H9 (cell line): ENCODE measurements around the gene LAMP2. TPM values are rescaled to one million over a fixed set of nuclear protein-coding genes. Genes with fewer than 3 reads are reported as not detected.

ENCODE experiments used
- DNase-seq: peaks from one replicate; pipeline ENCODE4 v3.0.0-alpha.2; 2017
- H2AFZ ChIP-seq: one replicate; pipeline ENCODE4 v1.6.1; 2013; ENCODE audit warnings: mild to moderate bottlenecking, low read length, control low read depth, moderate library complexity
- H2AK5ac ChIP-seq: 2 replicates; pipeline ENCODE4 v1.6.1; 2013; ENCODE audit warnings: low read length, control low read depth, mixed read lengths; ENCODE audit not compliant: insufficient read length
- H2BK120ac ChIP-seq: one replicate; pipeline ENCODE4 v1.6.1; 2013; ENCODE audit warnings: low read depth, mild to moderate bottlenecking, low read length, control low read depth, inconsistent platforms; ENCODE audit not compliant: poor library complexity, severe bottlenecking
- H2BK12ac ChIP-seq: 2 replicates; pipeline ENCODE4 v1.6.1; 2013; ENCODE audit warnings: low read length, control low read depth, mixed read lengths, low read depth; ENCODE audit not compliant: insufficient read length
- H2BK15ac ChIP-seq: 2 replicates; pipeline ENCODE4 v1.6.1; 2013; ENCODE audit warnings: low read depth, low read length, control low read depth
- H2BK20ac ChIP-seq: one replicate; pipeline ENCODE4 v1.6.1; 2013; ENCODE audit warnings: low read depth, mild to moderate bottlenecking, low read length, control low read depth, inconsistent platforms; ENCODE audit not compliant: poor library complexity, severe bottlenecking
- H2BK5ac ChIP-seq: 2 replicates; pipeline ENCODE4 v1.6.1; 2013; ENCODE audit warnings: low read length, control low read depth, mixed read lengths; ENCODE audit not compliant: insufficient read length
- H3K14ac ChIP-seq: 2 replicates; pipeline ENCODE4 v1.6.1; 2013; ENCODE audit warnings: low read length, control low read depth; ENCODE audit not compliant: insufficient read depth
- H3K18ac ChIP-seq: 2 replicates; pipeline ENCODE4 v1.6.1; 2013; ENCODE audit warnings: low read depth, mild to moderate bottlenecking, mixed read lengths, low read length, control low read depth; ENCODE audit not compliant: insufficient read length
- H3K23ac ChIP-seq: 2 replicates; pipeline ENCODE4 v1.6.1; 2013; ENCODE audit warnings: low read length, control low read depth, mixed read lengths, low read depth; ENCODE audit not compliant: insufficient read length
- H3K23me2 ChIP-seq: 2 replicates; pipeline ENCODE4 v1.6.1; 2013; ENCODE audit warnings: low read depth, mild to moderate bottlenecking, mixed read lengths, low read length, control low read depth; ENCODE audit not compliant: insufficient read length, poor library complexity, severe bottlenecking
- H3K27ac ChIP-seq: 2 replicates; pipeline ENCODE4 v1.5.1; 2013; ENCODE audit warnings: low read length, control low read depth, mixed read lengths, low read depth; ENCODE audit not compliant: insufficient read length
- H3K27me3 ChIP-seq: 2 replicates; pipeline ENCODE4 v1.6.1; 2013; ENCODE audit warnings: low read length, control low read depth, inconsistent platforms; ENCODE audit not compliant: insufficient read depth
- H3K4ac ChIP-seq: 2 replicates; pipeline ENCODE4 v1.6.1; 2013; ENCODE audit warnings: low read depth, mild to moderate bottlenecking, control low read depth, inconsistent platforms, low read length, moderate library complexity
- H3K4me1 ChIP-seq: 2 replicates; pipeline ENCODE4 v1.6.1; 2013; ENCODE audit warnings: low read length, control low read depth, inconsistent platforms; ENCODE audit not compliant: insufficient read depth
- H3K4me2 ChIP-seq: 2 replicates; pipeline ENCODE4 v1.6.1; 2013; ENCODE audit warnings: low read length, control low read depth, mixed read lengths; ENCODE audit not compliant: insufficient read length, insufficient read depth
- H3K56ac ChIP-seq: 2 replicates; pipeline ENCODE4 v1.6.1; 2013; ENCODE audit warnings: low read depth, mild to moderate bottlenecking, mixed read lengths, low read length, control low read depth; ENCODE audit not compliant: insufficient read length
- H3K79me1 ChIP-seq: 2 replicates; pipeline ENCODE4 v1.6.1; 2013; ENCODE audit warnings: low read depth, mild to moderate bottlenecking, moderate library complexity, low read length, control low read depth, inconsistent platforms; ENCODE audit not compliant: insufficient read depth, poor library complexity, severe bottlenecking
- H3K79me2 ChIP-seq: 2 replicates; pipeline ENCODE4 v1.6.1; 2013; ENCODE audit warnings: low read length, control low read depth, inconsistent platforms; ENCODE audit not compliant: insufficient read depth
- H3K9ac ChIP-seq: 2 replicates; pipeline ENCODE4 v1.6.1; 2013; ENCODE audit warnings: low read length, control low read depth, mixed read lengths; ENCODE audit not compliant: insufficient read length; ENCODE audit errors: extremely low read depth
- H3K9me3 ChIP-seq: one replicate; pipeline ENCODE4 v1.6.1; 2013; ENCODE audit warnings: low read depth, low read length, inconsistent platforms; ENCODE audit not compliant: control insufficient read depth
- H3T11ph ChIP-seq: one replicate; pipeline ENCODE4 v1.6.1; 2013; ENCODE audit warnings: mild to moderate bottlenecking, low read length, control low read depth, inconsistent platforms
- H4K20me1 ChIP-seq: one replicate; pipeline ENCODE4 v1.6.1; 2013; ENCODE audit not compliant: control insufficient read depth, insufficient read length, insufficient read depth
- H4K5ac ChIP-seq: 2 replicates; pipeline ENCODE4 v1.6.1; 2013; ENCODE audit warnings: low read depth, mild to moderate bottlenecking, mixed read lengths, low read length, control low read depth; ENCODE audit not compliant: insufficient read length
- H4K8ac ChIP-seq: replicated peaks from 2 replicates; pipeline ENCODE4 v1.6.1; 2013; ENCODE audit warnings: low read length, control low read depth, mixed read lengths, low read depth; ENCODE audit not compliant: insufficient read length
- H4K91ac ChIP-seq: 2 replicates; pipeline ENCODE4 v1.6.1; 2013; ENCODE audit warnings: low read depth, mild to moderate bottlenecking, moderate library complexity, mixed read lengths, low read length, control low read depth; ENCODE audit not compliant: insufficient read length
- H3K27ac Mint-ChIP-seq, 3 experiments: 2 replicates in 2 of 3; 3 replicates in 1 of 3; pipeline ENCODE4 v1.8.0; 2020 to 2021; ENCODE audit warnings: mixed read lengths in 3 of 3, mild to moderate bottlenecking in 1 of 3, moderate library complexity in 1 of 3
- H3K27me3 Mint-ChIP-seq: 2 replicates; pipeline ENCODE4 v1.8.0; 2021; ENCODE audit warnings: low read depth, mild to moderate bottlenecking, moderate library complexity, mixed read lengths
- H3K36me3 Mint-ChIP-seq, 3 experiments: 2 replicates in 2 of 3; 3 replicates in 1 of 3; pipeline ENCODE4 v1.8.0; 2020 to 2021; ENCODE audit warnings: low read depth in 3 of 3, mixed read lengths in 3 of 3; ENCODE audit not compliant: insufficient read depth in 1 of 3
- H3K4me1 Mint-ChIP-seq, 2 experiments: 2 replicates each; pipeline ENCODE4 v1.8.0; 2020; ENCODE audit warnings: mixed read lengths in 2 of 2
- H3K4me3 Mint-ChIP-seq, 2 experiments: 2 replicates in 1 of 2; 3 replicates in 1 of 2; pipeline ENCODE4 v1.8.0; 2020 to 2021; ENCODE audit warnings: mild to moderate bottlenecking in 2 of 2, mixed read lengths in 2 of 2, moderate library complexity in 1 of 2
- H3K9me3 Mint-ChIP-seq, 2 experiments: 2 replicates in 1 of 2; 3 replicates in 1 of 2; pipeline ENCODE4 v1.8.0; 2020; ENCODE audit warnings: mild to moderate bottlenecking in 2 of 2, mixed read lengths in 2 of 2, moderate library complexity in 1 of 2
- WGBS: extraction: QIAGEN DNeasy Blood & Tissue Kit; methylation state at CpG from one replicate; pipeline ENCODE4 v1.1.7; 2013; ENCODE audit warnings: missing lambda C conversion rate, low lambda C conversion rate, mixed read lengths; ENCODE audit not compliant: insufficient read length; ENCODE audit errors: extremely low coverage; 5-methylcytosine and 5-hydroxymethylcytosine counted together
- total RNA-seq: library from RNA; stranded (reverse); gene quantifications from 2 replicates; pipeline ENCODE4 v1.2.1, GENCODE V29; 2021
- TF ChIP-seq, protein P1 (sequence below): fragments of 200-600 bp; sonication (generic); conservative IDR thresholded peaks from 3 replicates; pipeline ENCODE4 v1.8.0; 2021; ENCODE audit warnings: antibody characterized with exemption, mild to moderate bottlenecking

The LAMP2 gene
- total RNA-seq, 1 experiment from 2014 or later, result 27.7 TPM

DNA sequence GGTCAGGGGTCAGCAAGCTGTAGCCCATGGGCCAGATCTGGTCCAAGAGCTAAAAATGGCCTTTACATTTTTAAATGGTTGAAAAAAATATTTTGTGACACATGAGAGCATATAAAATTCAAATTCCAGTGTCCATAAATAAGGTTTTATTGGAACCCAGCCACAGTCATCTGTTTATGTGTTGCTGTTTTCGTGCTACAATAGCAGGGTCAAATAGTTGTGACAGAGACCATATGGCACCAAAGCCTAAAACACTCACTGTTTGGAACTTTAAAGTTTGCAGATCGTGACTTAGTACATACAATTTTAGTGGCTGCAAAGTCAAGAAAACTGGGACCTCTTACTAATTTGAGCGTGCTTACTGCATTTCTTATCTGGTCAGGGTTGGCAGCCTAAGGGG, 29.2 kb downstream of the LAMP2 start:
- Histone ChIP-seq H3K4me2 (no peak overlapping the region), H3K23me2 (no peaks in the 10 kb centered on the region), H4K91ac (no peak overlapping the region), H4K5ac (no peak overlapping the region), H3K4ac (no peak overlapping the region), H3K79me1 (no peaks in the 10 kb centered on the region), H3K79me2 (no peaks in the 10 kb centered on the region), H2AK5ac (no peak overlapping the region), H2AFZ (no peak overlapping the region), H2BK5ac (no peak overlapping the region), H4K20me1 (no peaks in the 10 kb centered on the region), H3K23ac (no peak overlapping the region), H3K56ac (no peak overlapping the region), H2BK20ac (no peak overlapping the region), H4K8ac (no peak overlapping the region), H2BK15ac (no peak overlapping the region), H3K14ac (no peak overlapping the region), H3K18ac (no peak overlapping the region), H3T11ph (no peak overlapping the region), H2BK12ac (no peak overlapping the region), H2BK120ac (no peak overlapping the region), H3K9me3 (peaks cover 10% of the 10 kb centered on the region), H3K27ac (no peak overlapping the region), H3K9ac (no peak overlapping the region), H3K4me1 (no peaks in the 10 kb centered on the region), H3K27me3 (no peaks in the 10 kb centered on the region)
- TF ChIP-seq, protein P1, sequence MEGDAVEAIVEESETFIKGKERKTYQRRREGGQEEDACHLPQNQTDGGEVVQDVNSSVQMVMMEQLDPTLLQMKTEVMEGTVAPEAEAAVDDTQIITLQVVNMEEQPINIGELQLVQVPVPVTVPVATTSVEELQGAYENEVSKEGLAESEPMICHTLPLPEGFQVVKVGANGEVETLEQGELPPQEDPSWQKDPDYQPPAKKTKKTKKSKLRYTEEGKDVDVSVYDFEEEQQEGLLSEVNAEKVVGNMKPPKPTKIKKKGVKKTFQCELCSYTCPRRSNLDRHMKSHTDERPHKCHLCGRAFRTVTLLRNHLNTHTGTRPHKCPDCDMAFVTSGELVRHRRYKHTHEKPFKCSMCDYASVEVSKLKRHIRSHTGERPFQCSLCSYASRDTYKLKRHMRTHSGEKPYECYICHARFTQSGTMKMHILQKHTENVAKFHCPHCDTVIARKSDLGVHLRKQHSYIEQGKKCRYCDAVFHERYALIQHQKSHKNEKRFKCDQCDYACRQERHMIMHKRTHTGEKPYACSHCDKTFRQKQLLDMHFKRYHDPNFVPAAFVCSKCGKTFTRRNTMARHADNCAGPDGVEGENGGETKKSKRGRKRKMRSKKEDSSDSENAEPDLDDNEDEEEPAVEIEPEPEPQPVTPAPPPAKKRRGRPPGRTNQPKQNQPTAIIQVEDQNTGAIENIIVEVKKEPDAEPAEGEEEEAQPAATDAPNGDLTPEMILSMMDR, result no peak
- Mint-ChIP-seq H3K9me3 (peaks cover 50 to 54% of the 10 kb centered on the region in 2 experiments), H3K27ac (no peak overlapping the region; a peak in 1 of 7 replicates), H3K4me3 (no peak overlapping the region), H3K36me3 (peaks cover 6 to 40% (median 20%) of the 10 kb centered on the region in 3 experiments; a peak in 6 of 7 replicates), H3K4me1 (no peaks in the 10 kb centered on the region), H3K27me3 (no peaks in the 10 kb centered on the region; the same call in 1 of the 2 replicates)
- no CpG with 5 or more reads among the region's 3 CpGs for WGBS
- no peak for DNase-seq
